Stimulated activated CD4-positive, alpha-beta T cell treated with anti-CD3 and anti-CD28 coated beads, Interleukin-12 subunit alpha, Interleukin-12 subunit beta, amount 100 ng/mL, for 4 hours (primary cell): ENCODE data around the gene NQO1.
"Not testable (repeated sequence)": the region's sequence is repeated elsewhere in the genome, so short reads cannot be mapped to it uniquely, and the experiment has no call there.

Source experiments
- DNase-seq: peaks from one replicate; pipeline ENCODE4 v3.0.0-alpha.2; 2020

Gene NQO1

DNA sequence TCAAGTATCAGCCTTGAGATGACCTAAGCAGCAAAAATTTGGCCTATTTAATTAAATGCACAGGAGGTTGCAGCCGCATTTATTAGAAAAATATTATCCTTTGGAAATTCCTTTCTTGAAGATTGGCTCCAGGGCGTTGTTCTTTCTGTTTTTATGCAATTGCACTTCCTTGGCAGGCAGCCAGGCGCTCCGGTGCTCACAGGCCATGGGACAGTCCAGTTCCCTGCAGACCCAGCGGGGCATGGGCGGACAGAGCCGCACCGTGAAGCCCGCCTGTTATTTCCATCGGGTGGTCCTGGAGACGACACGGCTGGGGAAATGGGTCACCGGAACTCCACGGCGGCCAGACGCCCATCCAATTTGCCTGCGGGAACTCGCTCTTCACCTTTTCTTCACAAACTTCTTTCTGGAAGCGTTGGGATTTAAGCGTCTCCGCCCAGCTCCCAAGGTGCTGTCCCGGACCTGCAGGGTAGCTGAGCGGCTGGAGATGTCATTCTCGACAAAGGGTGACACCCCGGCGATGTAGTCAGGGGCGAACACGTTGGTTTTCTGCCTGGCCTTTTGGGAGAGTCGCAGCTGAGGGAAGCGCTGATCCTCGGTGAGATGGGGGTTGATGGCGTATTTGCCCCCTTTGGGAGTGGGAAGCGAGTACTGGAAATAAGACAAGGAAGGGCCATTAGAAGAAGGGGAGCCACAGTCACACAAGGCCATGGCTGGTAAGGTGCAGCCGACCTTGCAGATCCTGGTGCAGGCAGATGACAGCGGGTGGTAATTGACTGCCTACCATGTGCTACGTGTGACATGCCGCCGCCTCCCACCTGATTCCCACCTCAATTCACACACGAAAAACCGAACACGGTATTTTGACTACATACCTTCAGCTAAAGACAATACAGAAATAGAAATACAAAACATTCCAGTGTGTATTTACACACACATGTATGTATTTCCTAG is 15.9 kb upstream of the NQO1 start:
- DNase-seq, result no peak

DNA sequence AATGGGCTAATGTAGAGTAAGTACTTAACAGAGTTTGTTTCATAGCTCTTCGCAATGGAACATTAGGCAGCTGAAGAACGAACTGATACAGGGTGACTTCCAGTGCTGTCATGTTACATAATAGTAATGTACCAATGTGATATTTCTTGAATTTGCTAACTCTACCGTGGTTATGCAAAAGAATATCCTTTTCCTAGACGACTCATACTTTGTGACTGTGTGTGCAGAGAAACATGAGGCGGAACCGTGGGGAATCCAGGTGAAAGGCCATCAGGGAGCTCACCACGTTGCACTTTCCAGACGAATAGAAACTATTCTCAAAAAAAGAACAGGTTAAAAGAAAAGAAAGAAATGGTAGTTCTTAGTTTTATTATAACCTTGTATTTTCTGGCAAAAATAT is 15.2 kb upstream of the NQO1 start:
- no peak for DNase-seq

DNA sequence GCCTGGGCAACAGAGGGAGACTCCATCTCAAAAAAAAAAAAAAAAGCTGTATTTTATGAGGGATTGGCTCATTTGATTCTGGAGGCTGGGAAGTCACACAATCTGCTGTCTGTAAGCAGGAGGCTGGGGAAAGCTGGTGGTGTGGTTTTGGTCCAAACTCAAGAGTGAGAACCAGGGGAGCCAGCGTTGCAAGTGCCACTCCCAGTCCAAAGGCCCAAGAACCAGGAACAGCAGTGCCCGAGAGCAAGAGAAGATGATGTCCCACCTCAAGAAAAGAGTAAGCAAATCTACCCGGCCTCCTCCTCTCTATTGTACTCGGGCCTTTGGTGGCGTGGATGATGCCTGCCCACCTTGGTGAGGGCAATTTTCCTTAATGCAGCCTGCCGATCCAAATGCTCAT is 5.7 kb upstream of the NQO1 start:
- no peak for DNase-seq

DNA sequence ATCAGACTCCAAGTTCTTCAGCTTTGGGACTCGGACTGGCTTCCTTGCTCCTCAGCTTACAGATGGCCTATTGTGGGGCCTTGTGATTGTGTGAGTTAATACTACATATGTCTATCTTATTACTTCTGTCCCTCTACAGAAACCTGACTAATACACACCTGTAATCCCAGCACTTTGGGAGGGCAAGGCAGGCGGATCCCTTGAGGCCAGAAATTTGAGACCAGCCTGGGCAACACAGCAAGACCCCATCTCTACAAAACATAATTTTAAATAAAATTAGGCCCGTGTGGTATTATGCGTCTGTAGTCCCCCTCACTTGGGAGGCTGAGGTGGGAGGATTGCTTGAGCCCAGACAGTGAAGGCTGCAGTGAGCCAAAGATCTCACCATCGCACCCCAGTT is 4.9 kb upstream of the NQO1 start:
- DNase-seq, result not testable (repeated sequence)

DNA sequence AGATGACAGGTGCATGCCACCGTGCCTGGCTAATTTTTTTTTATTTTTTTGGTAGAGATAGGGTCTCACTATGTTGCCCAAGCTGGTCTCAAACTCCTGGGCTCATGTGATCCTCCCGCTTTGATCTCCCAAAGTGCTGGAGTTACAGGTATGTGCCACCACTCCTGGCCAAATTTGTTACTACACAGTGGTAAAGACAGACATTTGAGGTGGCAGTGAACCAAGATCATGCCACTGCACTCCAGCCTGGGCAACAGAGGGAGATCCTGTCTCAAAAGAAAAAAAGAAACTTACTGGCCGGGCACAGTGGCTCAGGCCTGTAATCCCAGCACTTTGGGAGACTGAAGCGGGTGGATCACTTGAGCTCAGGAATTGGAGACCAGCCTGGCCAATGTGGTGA is 2.7 kb upstream of the NQO1 start:
- DNase-seq, result not testable (repeated sequence)

DNA sequence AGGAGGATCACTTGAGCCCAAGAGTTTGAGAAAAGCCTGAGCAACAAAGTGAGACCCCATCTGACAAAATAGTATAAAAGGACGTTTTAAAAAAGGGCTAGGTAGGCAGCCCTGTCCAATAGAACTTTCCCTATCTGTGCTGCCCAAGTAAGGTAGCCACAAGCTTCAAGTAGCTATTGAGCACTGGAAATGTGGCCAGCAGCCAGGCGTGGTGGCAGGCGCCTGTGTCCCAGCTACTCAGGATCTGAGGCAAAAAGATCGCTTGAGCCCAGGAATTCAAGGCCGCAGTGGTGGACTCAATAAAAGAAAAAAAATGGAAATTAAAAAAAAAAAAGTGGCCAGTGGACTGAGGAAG is 1.5 kb upstream of the NQO1 start:
- no peak for DNase-seq

DNA sequence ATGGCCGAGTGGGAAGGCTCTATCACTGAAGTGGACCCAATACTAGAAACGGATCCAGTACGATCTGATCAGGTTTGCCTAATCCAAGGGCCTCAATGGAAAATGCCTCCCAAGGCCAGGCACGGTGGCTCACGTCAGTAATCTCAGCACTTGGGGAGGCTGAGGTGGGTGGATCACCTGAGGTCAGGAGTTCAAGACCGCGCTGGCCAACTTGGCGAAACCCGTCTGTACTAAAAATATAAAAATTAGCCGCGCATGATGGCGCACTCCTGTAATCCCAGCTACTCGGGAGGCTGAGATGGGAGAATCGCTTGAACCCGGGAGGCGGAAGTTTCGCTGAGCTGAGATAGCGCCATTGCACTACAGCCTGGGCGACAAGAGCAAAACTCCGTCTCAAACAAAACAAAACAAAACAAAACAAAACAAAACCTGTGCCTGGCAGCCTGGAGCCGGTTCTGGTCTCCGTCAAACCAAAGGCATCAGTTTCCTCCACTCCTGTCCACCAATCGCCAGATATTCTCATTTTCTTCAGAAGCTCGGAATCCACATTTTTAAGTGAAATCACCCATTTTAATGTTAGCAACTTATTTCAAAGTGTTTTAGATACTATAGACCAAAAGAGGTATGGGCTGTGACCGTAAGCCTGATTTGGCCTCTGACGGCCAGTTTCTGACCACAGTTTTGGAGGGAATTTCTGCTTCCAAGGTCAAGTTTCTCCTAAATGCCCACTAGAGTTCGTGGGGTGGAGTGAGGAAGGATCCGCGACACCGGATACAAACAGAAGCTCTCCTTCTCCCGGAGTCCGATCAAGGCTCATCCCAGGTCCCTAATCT is 664 bp downstream of the NQO1 start:
- no peak for DNase-seq

DNA sequence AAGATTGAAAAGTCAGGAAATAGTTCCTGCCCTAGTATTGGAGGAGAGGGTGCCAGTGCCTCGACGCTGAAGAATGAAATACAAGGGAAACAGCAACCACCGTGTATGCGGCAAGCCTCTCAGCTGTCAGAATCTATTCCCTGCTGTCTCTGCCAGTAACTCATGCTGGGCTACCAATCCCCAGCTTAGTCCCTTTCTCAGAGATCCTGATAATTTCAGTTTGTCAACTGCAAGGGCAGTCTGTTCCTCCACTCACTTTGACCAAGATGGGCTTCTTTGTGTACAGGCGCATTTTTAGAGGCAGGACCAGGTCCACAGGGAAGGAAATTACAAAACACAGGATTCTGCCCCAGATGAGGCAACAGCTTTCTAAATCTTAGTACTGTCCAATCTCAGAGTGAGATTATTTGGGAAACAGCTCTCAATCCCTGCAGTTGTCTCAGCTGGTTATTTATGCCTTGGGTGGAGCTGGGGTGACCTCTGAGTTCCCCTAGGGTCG is 1.3 kb downstream of the NQO1 start:
- no peak for DNase-seq

DNA sequence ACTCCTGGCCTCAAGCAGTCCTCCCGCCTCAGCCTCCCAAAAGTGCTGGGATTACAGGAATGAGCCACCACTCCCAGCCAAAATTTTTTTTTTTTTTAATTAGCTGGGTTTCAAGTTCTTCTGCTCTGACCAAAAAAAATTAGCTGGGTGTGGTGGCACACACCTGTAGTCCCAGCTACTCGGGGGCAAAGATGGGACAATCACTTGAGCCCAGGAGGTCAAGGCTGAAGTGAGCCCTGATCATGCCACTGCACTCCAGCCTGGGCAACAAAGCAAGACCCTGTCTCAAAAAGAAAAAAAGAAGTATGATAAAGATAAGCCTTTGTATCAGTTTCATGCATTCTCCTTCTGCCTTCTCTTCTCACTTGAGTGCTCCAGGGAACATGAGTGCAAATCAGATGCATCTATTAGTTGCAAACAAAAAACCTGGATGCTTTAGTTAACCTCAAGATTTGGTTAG is 1.9 kb downstream of the NQO1 start:
- DNase-seq, result no peak

DNA sequence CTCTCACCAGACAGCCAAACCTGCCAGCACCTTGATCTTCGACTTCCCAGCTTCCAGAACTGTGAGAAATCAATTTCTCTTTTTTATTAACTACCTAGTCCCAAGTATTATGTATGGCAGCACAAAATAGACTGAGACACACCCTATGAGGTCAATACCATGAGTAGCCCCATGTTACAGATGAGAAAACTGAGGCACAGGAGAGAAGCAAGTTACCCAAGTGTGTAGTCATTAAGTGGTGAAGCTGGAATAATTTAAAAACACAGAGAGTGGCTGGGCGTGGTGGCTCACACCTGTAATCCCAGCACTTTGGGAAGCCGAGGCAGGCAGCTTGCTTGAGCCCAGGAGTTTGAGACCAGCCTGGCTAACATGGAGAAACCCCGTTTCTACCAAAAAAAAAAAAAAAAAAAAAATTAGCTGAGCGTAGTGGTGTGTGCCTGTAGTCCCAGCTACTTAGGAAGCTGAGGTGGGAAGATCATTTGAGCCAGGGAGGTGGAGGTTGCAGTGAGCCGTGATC is 4.9 kb downstream of the NQO1 start:
- DNase-seq, result no peak

DNA sequence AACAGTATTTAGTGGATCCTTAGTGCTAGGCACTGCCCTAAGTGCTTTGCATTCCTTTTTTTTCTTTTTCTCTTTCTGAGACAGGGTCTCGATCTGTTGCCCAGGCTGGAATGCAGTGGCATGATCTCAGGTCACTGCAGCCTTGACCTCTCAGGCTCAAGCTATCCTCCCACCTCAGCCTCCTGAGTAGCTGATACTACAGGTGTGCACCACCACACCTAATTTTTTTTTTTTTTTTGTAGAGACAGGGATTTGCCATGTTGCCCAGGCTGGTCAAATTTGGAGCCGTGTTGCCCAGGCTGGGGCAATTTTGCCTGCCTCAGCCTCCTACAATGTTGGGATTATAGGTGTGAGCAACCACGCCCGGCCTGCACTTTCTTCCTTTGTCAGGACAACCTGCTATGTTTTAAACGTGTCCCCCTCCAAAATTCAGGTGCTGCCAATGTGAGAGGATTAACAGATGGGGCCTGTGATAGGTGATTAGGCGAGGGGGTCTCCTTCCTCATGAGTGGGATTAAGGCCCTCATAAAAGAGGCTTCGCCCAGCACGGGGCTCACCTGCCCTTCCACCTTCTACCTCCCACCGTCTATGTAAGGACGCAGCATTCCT is 5.4 kb downstream of the NQO1 start:
- no peak for DNase-seq

DNA sequence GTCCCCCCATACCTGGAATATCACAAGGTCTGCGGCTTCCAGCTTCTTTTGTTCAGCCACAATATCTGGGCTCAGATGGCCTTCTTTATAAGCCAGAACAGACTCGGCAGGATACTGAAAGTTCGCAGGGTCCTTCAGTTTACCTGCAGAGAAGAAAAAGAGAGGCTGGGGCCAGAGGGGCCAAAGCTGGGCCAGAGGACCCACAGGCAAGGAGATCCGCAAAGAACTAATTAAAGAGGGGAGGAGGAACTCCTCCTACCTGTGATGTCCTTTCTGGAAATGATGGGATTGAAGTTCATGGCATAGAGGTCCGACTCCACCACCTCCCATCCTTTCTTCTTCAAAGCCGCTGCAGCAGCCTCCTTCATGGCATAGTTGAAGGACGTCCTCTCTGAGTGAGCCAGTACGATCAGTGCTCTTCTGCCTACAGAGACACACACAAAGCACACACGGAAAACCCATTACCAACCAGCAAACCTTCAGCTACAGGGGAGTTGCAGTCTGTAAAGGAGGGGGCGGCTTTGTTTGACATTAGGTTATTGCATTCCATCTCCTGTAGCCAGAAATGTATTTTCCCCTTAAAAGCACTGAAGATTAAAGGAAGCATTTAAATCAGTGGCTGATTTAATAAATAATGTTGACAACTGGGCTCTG is 8.1 kb downstream of the NQO1 start:
- DNase-seq, result no peak

DNA sequence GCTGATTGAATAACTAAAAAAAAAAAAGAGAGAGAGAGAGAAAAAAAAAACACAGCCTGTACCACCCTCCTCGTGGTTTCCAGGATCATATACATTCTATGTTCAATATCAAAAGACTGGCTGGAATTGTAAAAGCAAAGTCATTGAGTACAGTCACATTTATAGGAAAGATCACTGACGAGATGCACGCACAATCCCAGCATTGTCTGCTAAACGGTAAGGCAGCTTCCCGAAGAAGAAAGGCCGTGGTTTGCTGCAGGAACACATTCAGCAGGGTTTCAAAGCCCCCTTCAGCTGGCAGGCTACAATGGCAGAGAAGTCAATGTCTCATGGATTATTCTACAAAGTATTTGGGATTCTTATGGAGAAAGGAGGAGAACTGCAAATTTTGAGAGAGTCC is 9.3 kb downstream of the NQO1 start:
- no peak for DNase-seq

DNA sequence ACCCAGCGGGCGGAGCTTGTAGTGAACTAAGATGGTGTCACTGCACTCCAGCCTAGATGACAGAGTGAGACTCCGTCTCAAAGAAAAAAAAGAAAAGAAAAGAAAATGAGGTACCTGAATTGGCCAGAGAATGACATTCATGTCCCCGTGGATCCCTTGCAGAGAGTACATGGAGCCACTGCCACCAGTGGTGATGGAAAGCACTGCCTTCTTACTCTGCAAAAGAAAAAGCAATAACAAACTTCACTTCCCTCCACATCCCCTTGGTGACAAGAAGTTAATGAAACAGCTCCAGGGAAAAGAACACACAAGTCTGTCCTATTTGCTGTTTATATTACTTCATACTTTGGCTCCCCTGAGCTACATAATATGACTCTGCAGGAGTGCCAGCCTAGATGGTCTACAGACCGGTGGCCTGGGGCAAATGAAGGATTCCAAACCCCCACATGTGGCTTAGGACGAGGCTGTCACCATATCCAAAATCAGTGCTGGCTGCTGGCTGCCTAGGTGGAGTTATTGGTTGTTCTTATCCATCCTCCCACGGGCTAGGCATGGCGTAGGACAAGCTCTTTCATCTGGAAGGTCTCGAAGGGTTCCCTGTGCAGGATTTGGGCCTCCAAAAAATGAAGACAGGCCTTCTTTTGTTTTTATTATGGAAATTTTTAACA is 13.3 kb downstream of the NQO1 start:
- DNase-seq, result no peak

DNA sequence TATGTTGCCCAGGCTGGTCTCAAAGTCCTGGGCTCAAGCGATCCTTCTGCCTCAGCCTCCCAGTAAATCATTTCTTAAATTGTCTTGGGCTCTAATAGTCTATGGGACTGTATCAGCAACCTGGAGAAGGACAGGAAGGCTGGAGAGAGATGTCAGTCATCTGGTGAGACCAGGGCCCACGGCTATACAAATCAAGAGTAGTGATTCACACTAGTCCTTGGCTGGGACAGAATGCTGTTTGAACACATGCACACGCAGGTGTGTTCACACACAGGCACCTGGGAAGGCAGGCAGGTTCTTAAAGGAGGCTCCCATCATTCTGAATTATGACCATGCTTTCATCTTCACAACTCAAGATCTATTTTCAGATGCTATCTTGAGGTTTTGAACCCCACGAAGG is 14.1 kb downstream of the NQO1 start:
- DNase-seq, result no peak

DNA sequence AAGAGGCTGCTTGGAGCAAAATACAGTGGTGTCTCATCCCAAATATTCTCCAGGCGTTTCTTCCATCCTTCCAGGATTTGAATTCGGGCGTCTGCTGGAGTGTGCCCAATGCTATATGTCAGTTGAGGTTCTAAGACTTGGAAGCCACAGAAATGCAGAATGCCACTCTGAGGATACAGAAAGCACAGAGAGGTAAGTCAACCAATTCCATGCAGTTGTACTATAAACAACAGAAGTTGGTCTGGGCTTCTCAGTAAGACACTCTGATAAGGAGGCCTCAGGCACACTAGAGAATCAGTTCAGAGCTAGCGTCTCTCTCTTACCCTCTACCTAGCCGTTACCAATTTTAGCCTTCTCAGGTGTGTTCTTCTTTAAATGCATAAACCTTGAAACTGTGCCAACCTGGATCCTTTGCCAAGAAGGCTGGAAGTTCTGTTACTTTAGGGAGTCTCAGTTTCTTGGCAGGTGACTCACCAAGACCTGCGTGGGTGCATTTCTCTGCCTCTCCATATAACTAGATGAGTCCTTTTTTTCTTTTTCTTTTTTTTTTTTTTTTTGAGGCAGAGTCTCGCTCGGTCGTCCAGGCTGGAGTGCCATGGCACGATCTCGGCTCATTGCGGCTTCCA is 15.1 kb downstream of the NQO1 start:
- DNase-seq, result no peak

DNA sequence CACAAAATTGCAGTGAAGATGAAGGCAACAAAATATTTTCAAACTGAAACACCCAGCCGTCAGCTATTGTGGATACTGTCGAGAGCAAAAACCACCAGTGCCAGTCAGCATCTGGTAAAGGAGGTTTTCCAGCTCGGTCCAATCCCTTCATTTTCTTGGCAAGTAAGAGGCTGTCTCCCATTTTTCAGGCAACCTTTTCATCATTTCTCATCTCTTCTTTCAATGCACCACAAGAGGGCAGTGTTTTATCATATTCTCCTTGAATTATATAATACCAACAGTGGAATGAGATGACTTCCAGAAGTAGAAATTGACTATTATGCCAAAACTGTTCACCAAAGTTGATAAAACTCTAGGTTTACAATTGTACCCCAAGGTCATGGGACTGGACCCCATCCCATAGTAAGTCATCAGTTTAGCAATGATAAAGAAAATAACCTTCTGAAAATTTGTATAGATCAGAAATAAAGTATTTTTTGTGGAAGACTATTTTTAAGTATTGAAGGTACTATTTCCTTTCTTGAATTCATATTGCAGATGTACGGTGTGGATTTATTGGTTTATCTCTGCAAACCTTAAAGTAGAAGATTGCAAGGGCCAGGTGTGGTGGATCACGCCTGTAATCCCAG is 16.8 kb downstream of the NQO1 start:
- no peak for DNase-seq

DNA sequence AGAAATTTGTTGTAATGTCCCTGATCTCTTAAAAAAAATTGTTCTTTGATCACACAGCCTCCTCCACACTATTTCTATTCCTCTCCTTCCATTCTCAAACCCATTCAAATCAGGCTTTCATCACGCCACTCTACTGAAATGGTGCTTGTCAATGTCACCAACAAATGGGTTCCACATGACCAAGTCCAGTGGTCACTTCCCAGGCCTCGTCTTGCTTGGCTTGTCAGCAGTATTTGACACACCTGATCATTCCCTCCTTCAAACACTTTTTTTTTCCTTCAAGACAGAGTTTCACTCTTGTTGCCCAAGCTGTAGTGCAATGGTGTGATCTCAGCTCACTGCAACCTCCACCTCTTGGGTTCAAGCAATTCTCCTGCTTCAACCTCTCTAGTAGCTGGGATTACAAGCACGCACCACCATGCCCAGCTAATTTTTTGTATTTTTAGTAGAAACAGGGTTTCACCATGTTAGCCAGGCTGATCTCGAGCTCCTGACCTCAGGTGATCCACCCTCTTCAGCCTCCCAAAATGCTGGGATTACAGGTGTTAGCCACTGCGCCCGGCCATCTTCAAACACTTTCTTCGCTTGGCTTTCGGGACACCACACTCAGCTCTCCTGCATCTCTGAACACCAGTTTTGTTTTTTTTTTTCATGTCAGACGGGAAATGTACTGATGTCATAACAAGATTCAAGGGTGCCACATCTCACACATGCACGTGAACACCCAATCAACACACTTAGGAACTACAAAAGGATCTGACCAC is 18.3 kb downstream of the NQO1 start:
- no peak for DNase-seq

DNA sequence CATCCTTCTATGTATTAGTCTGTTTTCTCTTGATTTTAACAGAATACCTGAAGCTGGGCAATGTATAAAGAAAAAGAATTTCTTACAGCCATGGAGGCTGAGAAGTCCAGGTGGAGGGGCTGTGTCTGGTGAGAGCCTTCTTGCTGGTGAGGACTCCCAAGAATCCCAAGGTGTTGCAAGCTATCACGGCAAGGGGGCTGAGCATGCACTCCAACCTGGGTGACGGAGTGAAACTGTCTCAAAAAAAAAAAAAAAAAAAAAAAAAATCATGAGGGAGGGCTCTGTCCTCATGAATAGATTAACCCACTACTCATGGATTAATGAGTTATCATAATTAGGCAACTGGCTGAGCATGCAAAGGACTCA is 19.4 kb downstream of the NQO1 start:
- DNase-seq, result no peak

DNA sequence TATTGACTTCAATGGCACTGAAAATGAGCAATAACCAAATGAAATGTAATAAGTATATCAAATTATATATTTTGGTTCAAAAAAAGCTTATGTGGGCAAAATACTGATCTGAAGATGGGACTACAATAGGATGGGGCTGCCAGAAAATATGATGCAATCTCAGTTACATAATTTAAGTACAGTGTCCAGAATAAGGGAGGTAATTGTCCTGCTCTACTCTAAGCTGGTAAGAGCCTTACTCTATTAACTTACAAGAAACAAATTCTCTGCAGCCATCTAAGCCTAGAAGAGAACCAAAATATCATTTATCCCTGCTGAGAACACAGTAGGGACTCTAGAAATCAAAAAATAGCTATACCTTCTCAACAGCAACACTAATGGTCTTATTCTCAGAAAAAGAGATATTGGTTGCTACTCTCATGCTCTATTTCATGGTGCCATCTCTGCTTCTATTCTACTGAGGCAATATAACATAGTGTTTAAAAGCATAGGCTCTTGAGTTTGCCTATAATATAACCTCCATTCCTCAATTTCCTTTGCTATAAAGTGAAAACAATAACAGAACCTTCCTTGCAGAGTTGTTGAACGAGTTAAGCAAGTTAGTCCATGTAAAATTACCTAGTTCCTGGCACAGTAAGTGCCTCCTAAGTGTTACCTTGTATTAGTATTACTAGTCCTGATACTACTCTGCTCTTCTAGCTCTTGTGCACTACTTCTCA is 19.9 kb downstream of the NQO1 start:
- no peak for DNase-seq
